ENCODE results near the gene ANP32A.
"Not testable (repeated sequence)": the region's sequence is repeated elsewhere in the genome, so short reads cannot be mapped to it uniquely, and the experiment has no call there.

Gene ANP32A

GRCh38 chr15:68763063-68763462, 57.6 kb downstream of the ANP32A start:
- Histone ChIP-seq H3K9me3 (ENCODE audit: low read length) (no peaks in the 10 kb centered on the region), H3K27ac (ENCODE audit: low read depth, low read length) (no peak overlapping the region), H3K4me1 (ENCODE audit: insufficient read depth, low read length) (no peaks in the 10 kb centered on the region), H3K9ac (ENCODE audit: low read length) (no peak overlapping the region), H3K27me3 (ENCODE audit: control insufficient read depth in 1 of 2, insufficient read depth in 2 of 2, low read length in 2 of 2) (no peaks in the 10 kb centered on the region), H3K36me3 (ENCODE audit: insufficient read depth, low read length) (no peaks in the 10 kb centered on the region), H3K4me3 (ENCODE audit: low read depth in 1 of 2, low read length in 2 of 2) (no peak overlapping the region)

- not testable (repeated sequence) for H3K4me1 ChIP-seq (ENCODE audit: insufficient read depth, low read length); H3K36me3 ChIP-seq (ENCODE audit: insufficient read depth, low read length); H3K4me3 ChIP-seq (ENCODE audit: low read depth in 1 of 2, low read length in 2 of 2); H3K9me3 ChIP-seq (ENCODE audit: low read length); H3K27ac ChIP-seq (ENCODE audit: low read depth, low read length); H3K9ac ChIP-seq (ENCODE audit: low read length); H3K27me3 ChIP-seq (ENCODE audit: control insufficient read depth in 1 of 2, insufficient read depth in 2 of 2, low read length in 2 of 2)
These were observed 60.6 kb downstream of the ANP32A start for GRCh38 chr15:68759982-68760579.

GRCh38 chr15:68755731-68756130, 65.0 kb downstream of the ANP32A start:
- H3K27ac ChIP-seq (ENCODE audit: low read depth, low read length): no peak overlapping the region
- no peak overlapping the region for H3K4me3 ChIP-seq (ENCODE audit: low read depth in 1 of 2, low read length in 2 of 2)
- H3K9me3 ChIP-seq (ENCODE audit: low read length): no peaks in the 10 kb centered on the region
- no peaks in the 10 kb centered on the region for H3K27me3 ChIP-seq (ENCODE audit: control insufficient read depth in 1 of 2, insufficient read depth in 2 of 2, low read length in 2 of 2)
- H3K36me3 ChIP-seq (ENCODE audit: insufficient read depth, low read length): no peaks in the 10 kb centered on the region
- no peaks in the 10 kb centered on the region for H3K4me1 ChIP-seq (ENCODE audit: insufficient read depth, low read length)
- H3K9ac ChIP-seq (ENCODE audit: low read length): no peak overlapping the region

GRCh38 chr15:68751622-68752021, 69.1 kb downstream of the ANP32A start:
- no peaks in the 10 kb centered on the region for H3K9me3 ChIP-seq (ENCODE audit: low read length)
- H3K4me3 ChIP-seq (ENCODE audit: low read depth in 1 of 2, low read length in 2 of 2): no peak overlapping the region
- no peak overlapping the region for H3K27ac ChIP-seq (ENCODE audit: low read depth, low read length)
- H3K4me1 ChIP-seq (ENCODE audit: insufficient read depth, low read length): no peaks in the 10 kb centered on the region
- H3K9ac ChIP-seq (ENCODE audit: low read length): no peak overlapping the region
- H3K36me3 ChIP-seq (ENCODE audit: insufficient read depth, low read length): no peaks in the 10 kb centered on the region
- no peaks in the 10 kb centered on the region for H3K27me3 ChIP-seq (ENCODE audit: control insufficient read depth in 1 of 2, insufficient read depth in 2 of 2, low read length in 2 of 2)

GRCh38 chr15:68749793-68750192, 70.9 kb downstream of the ANP32A start:
- H3K4me1 ChIP-seq (ENCODE audit: insufficient read depth, low read length): no peaks in the 10 kb centered on the region
- H3K27ac ChIP-seq (ENCODE audit: low read depth, low read length): no peak overlapping the region
- no peaks in the 10 kb centered on the region for H3K27me3 ChIP-seq (ENCODE audit: control insufficient read depth in 1 of 2, insufficient read depth in 2 of 2, low read length in 2 of 2)
- no peaks in the 10 kb centered on the region for H3K36me3 ChIP-seq (ENCODE audit: insufficient read depth, low read length)
- H3K9me3 ChIP-seq (ENCODE audit: low read length): no peaks in the 10 kb centered on the region
- no peak overlapping the region for H3K9ac ChIP-seq (ENCODE audit: low read length)
- no peak overlapping the region for H3K4me3 ChIP-seq (ENCODE audit: low read depth in 1 of 2, low read length in 2 of 2)

- no peaks in the 10 kb centered on the region for H3K4me1 ChIP-seq (ENCODE audit: insufficient read depth, low read length)
- no peak overlapping the region for H3K27ac ChIP-seq (ENCODE audit: low read depth, low read length)
- H3K36me3 ChIP-seq (ENCODE audit: insufficient read depth, low read length): no peaks in the 10 kb centered on the region
These were observed 71.3 kb downstream of the ANP32A start for GRCh38 chr15:68749365-68749764.

GRCh38 chr15:68743256-68743655, 77.4 kb downstream of the ANP32A start:
- Histone ChIP-seq H3K36me3 (ENCODE audit: insufficient read depth, low read length) (no peaks in the 10 kb centered on the region), H3K9me3 (ENCODE audit: low read length) (no peaks in the 10 kb centered on the region), H3K9ac (ENCODE audit: low read length) (no peak overlapping the region), H3K27ac (ENCODE audit: low read depth, low read length) (no peak overlapping the region), H3K27me3 (ENCODE audit: control insufficient read depth in 1 of 2, insufficient read depth in 2 of 2, low read length in 2 of 2) (no peaks in the 10 kb centered on the region), H3K4me3 (ENCODE audit: low read depth in 1 of 2, low read length in 2 of 2) (no peak overlapping the region), H3K4me1 (ENCODE audit: insufficient read depth, low read length) (no peaks in the 10 kb centered on the region)

More at GRCh38 chr15:68749365-68749764, 71.3 kb downstream of the ANP32A start:
- Histone ChIP-seq H3K9me3 (ENCODE audit: low read length) (no peaks in the 10 kb centered on the region), H3K9ac (ENCODE audit: low read length) (no peak overlapping the region), H3K27me3 (ENCODE audit: control insufficient read depth in 1 of 2, insufficient read depth in 2 of 2, low read length in 2 of 2) (no peaks in the 10 kb centered on the region), H3K4me3 (ENCODE audit: low read depth in 1 of 2, low read length in 2 of 2) (no peak overlapping the region)

GRCh38 chr15:68739390-68740080, 81.2 kb downstream of the ANP32A start:
- H3K9ac ChIP-seq (ENCODE audit: low read length): no peak overlapping the region
- no peaks in the 10 kb centered on the region for H3K9me3 ChIP-seq (ENCODE audit: low read length)
- no peaks in the 10 kb centered on the region for H3K4me1 ChIP-seq (ENCODE audit: insufficient read depth, low read length)
- no peak overlapping the region for H3K27ac ChIP-seq (ENCODE audit: low read depth, low read length)
- no peaks in the 10 kb centered on the region for H3K36me3 ChIP-seq (ENCODE audit: insufficient read depth, low read length)
- H3K4me3 ChIP-seq (ENCODE audit: low read depth in 1 of 2, low read length in 2 of 2): no peak overlapping the region
- H3K27me3 ChIP-seq (ENCODE audit: control insufficient read depth in 1 of 2, insufficient read depth in 2 of 2, low read length in 2 of 2): no peaks in the 10 kb centered on the region

- H3K27ac ChIP-seq (ENCODE audit: low read depth, low read length): no peak overlapping the region
- no peak overlapping the region for H3K4me3 ChIP-seq (ENCODE audit: low read depth in 1 of 2, low read length in 2 of 2)
- no peak overlapping the region for H3K9ac ChIP-seq (ENCODE audit: low read length)
- no peaks in the 10 kb centered on the region for H3K36me3 ChIP-seq (ENCODE audit: insufficient read depth, low read length)
- no peaks in the 10 kb centered on the region for H3K27me3 ChIP-seq (ENCODE audit: control insufficient read depth in 1 of 2, insufficient read depth in 2 of 2, low read length in 2 of 2)
- no peaks in the 10 kb centered on the region for H3K9me3 ChIP-seq (ENCODE audit: low read length)
- peaks cover 7% of the 10 kb centered on the region for H3K4me1 ChIP-seq (ENCODE audit: insufficient read depth, low read length)
These were observed 85.1 kb downstream of the ANP32A start for GRCh38 chr15:68735610-68736009.

- H3K4me1 ChIP-seq (ENCODE audit: insufficient read depth, low read length): peaks cover 15% of the 10 kb centered on the region
These were observed 85.8 kb downstream of the ANP32A start for GRCh38 chr15:68734881-68735280.

GRCh38 chr15:68734352-68734751, 86.3 kb downstream of the ANP32A start:
- no peaks in the 10 kb centered on the region for H3K27me3 ChIP-seq (ENCODE audit: control insufficient read depth in 1 of 2, insufficient read depth in 2 of 2, low read length in 2 of 2)
- H3K27ac ChIP-seq (ENCODE audit: low read depth, low read length): no peak overlapping the region

More at GRCh38 chr15:68734881-68735280, 85.8 kb downstream of the ANP32A start:
- no peak overlapping the region for H3K4me3 ChIP-seq (ENCODE audit: low read depth in 1 of 2, low read length in 2 of 2)
- H3K9ac ChIP-seq (ENCODE audit: low read length): no peak overlapping the region
- no peaks in the 10 kb centered on the region for H3K27me3 ChIP-seq (ENCODE audit: control insufficient read depth in 1 of 2, insufficient read depth in 2 of 2, low read length in 2 of 2)
- no peak overlapping the region for H3K27ac ChIP-seq (ENCODE audit: low read depth, low read length)
- no peaks in the 10 kb centered on the region for H3K36me3 ChIP-seq (ENCODE audit: insufficient read depth, low read length)
- no peaks in the 10 kb centered on the region for H3K9me3 ChIP-seq (ENCODE audit: low read length)

GRCh38 chr15:68733666-68734065, 87.0 kb downstream of the ANP32A start:
- Histone ChIP-seq H3K27me3 (ENCODE audit: control insufficient read depth in 1 of 2, insufficient read depth in 2 of 2, low read length in 2 of 2) (no peaks in the 10 kb centered on the region), H3K36me3 (ENCODE audit: insufficient read depth, low read length) (no peaks in the 10 kb centered on the region), H3K4me3 (ENCODE audit: low read depth in 1 of 2, low read length in 2 of 2) (no peak overlapping the region), H3K27ac (ENCODE audit: low read depth, low read length) (no peak overlapping the region), H3K9me3 (ENCODE audit: low read length) (no peaks in the 10 kb centered on the region), H3K4me1 (ENCODE audit: insufficient read depth, low read length) (peaks cover 19% of the 10 kb centered on the region), H3K9ac (ENCODE audit: low read length) (no peak overlapping the region)

More at GRCh38 chr15:68734352-68734751, 86.3 kb downstream of the ANP32A start:
- Histone ChIP-seq H3K9ac (ENCODE audit: low read length) (no peak overlapping the region), H3K9me3 (ENCODE audit: low read length) (no peaks in the 10 kb centered on the region), H3K36me3 (ENCODE audit: insufficient read depth, low read length) (no peaks in the 10 kb centered on the region), H3K4me3 (ENCODE audit: low read depth in 1 of 2, low read length in 2 of 2) (no peak overlapping the region), H3K4me1 (ENCODE audit: insufficient read depth, low read length) (peaks cover 18% of the 10 kb centered on the region)
